Measurements from ENCODE around the gene MST1. TPM values are rescaled to one million over a fixed set of nuclear protein-coding genes. Genes with fewer than 3 reads are reported as not detected.

The MST1 gene
- total RNA-seq, 4 donors from 2014 or later = 21.5 to 43.5 (median 40.7) TPM

- Histone ChIP-seq H3K27ac (no peak overlapping the region), H3K9me3 (no peaks in the 10 kb centered on the region), H3K27me3 (no peaks in the 10 kb centered on the region), H3K4me3 (replicated peaks in 1 of 3) (no peak overlapping the region), H3K4me1 (peaks cover 0 to 3% of the 10 kb centered on the region in 2 donors), H3K36me3 (no peaks in the 10 kb centered on the region)
- no peak for DNase-seq
- no peak for TF ChIP-seq CTCF (IDR thresholded peaks at IDR 0.05)
- no peak for TF ChIP-seq POLR2A (IDR thresholded peaks at IDR 0.05)
- intact Hi-C loops (cut with DNase I) = loop anchor here (10.0 kb wide), 1 partner anchor 203 kb away; no protein-coding TSS in a partner anchor
- WGBS, 2 donors = 89% methylated on average over 17 to 25 of the region's 25 CpGs
Observed at GRCh38 chr3:49667701-49668413, 21.4 kb downstream of the MST1 start.

- H3K4me3 ChIP-seq (replicated peaks in 1 of 3) = no peak overlapping the region
- no peak overlapping the region for H3K27ac ChIP-seq
- no peaks in the 10 kb centered on the region for H3K27me3 ChIP-seq
- no peaks in the 10 kb centered on the region for H3K9me3 ChIP-seq
- no peak for DNase-seq
- TF ChIP-seq POLR2A (IDR thresholded peaks at IDR 0.05) = no peak
- TF ChIP-seq CTCF (IDR thresholded peaks at IDR 0.05) = no peak
- WGBS, 2 donors = 60 to 64% methylated on average over 8 of the region's 8 CpGs
- H3K4me1 ChIP-seq = peaks cover 0 to 3% of the 10 kb centered on the region in 2 donors
- intact Hi-C loops (cut with DNase I) = loop anchor here (10.0 kb wide), 1 partner anchor 202 kb away; no protein-coding TSS in a partner anchor
- no peaks in the 10 kb centered on the region for H3K36me3 ChIP-seq
Observed at GRCh38 chr3:49666592-49666991, 22.7 kb downstream of the MST1 start.

GRCh38 chr3:49665822-49666519 lies 23.3 kb downstream of the MST1 start:
- Histone ChIP-seq H3K27me3 (no peaks in the 10 kb centered on the region), H3K4me3 (replicated peaks in 1 of 3) (no peak overlapping the region), H3K36me3 (no peaks in the 10 kb centered on the region), H3K27ac (no peak overlapping the region), H3K9me3 (no peaks in the 10 kb centered on the region), H3K4me1 (peaks cover 0 to 3% of the 10 kb centered on the region in 2 donors)
- intact Hi-C loops (cut with DNase I) = loop anchor here (10.0 kb wide), 1 partner anchor 201 kb away; no protein-coding TSS in a partner anchor
- TF ChIP-seq CTCF (IDR thresholded peaks at IDR 0.05) (no peak), POLR2A (IDR thresholded peaks at IDR 0.05) (no peak)
- no peak for DNase-seq
- 84 to 91% methylated on average over 6 of the region's 6 CpGs for WGBS, 2 donors

- Histone ChIP-seq H3K4me3 (replicated peaks in 1 of 3) (no peak overlapping the region), H3K27ac (no peak overlapping the region), H3K9me3 (no peaks in the 10 kb centered on the region), H3K36me3 (no peaks in the 10 kb centered on the region), H3K27me3 (no peaks in the 10 kb centered on the region), H3K4me1 (peaks cover 0 to 3% of the 10 kb centered on the region in 2 donors)
- 86 to 88% methylated on average over 7 to 9 of the region's 11 CpGs for WGBS, 2 donors
- intact Hi-C loops (cut with DNase I) = loop anchor here (10.0 kb wide), 1 partner anchor 199 kb away; no protein-coding TSS in a partner anchor
- no peak for DNase-seq
- TF ChIP-seq CTCF (IDR thresholded peaks at IDR 0.05) (no peak), POLR2A (IDR thresholded peaks at IDR 0.05) (no peak)
Observed at GRCh38 chr3:49664300-49664699, 25.0 kb downstream of the MST1 start.

- 88 to 100% methylated on average over 1 of the region's 1 CpG for WGBS, 2 donors
- Histone ChIP-seq H3K27me3 (no peaks in the 10 kb centered on the region), H3K4me1 (peaks cover 0 to 3% of the 10 kb centered on the region in 2 donors), H3K4me3 (replicated peaks in 1 of 3) (no peak overlapping the region), H3K9me3 (no peaks in the 10 kb centered on the region), H3K27ac (no peak overlapping the region), H3K36me3 (no peaks in the 10 kb centered on the region)
- no peak for DNase-seq
- intact Hi-C loops (cut with DNase I) = loop anchor here (10.0 kb wide), 1 partner anchor 199 kb away; no protein-coding TSS in a partner anchor
- TF ChIP-seq POLR2A (IDR thresholded peaks at IDR 0.05) (no peak), CTCF (IDR thresholded peaks at IDR 0.05) (no peak)
Observed at GRCh38 chr3:49663831-49664230, 25.4 kb downstream of the MST1 start.

All from thyroid gland (tissue), 4 donors.